GM19397 (cell line): ENCODE results near the gene TBX1.

Source experiments
- ATAC-seq: cut with Tn5 transposase; IDR thresholded peaks from one replicate; pipeline ENCODE4 v1.9.1; 2021; ENCODE audit warnings: mild to moderate bottlenecking, moderate library complexity; ENCODE audit not compliant: unreplicated experiment

Gene TBX1

DNA sequence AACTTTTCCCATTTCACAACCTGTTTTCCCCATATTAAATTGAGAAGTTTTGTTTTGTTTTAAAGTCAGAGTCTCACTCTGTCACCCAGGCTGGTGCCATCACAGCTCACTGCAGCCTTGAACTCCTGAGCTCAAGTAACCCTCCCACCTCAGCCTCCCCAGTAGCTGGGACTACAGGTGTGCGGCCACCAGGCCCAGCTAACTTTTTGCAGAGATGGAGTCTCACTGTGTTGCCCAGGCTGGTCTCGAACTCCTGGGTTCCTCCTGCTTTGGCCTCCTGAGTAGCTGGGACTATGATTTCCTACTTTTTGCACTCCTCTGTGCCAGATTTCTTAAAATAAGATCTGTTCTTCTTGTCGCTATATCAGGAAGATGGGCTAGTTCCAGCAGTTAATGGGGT, 49.2 kb downstream of the TBX1 start:
- ATAC-seq, result no peak

DNA sequence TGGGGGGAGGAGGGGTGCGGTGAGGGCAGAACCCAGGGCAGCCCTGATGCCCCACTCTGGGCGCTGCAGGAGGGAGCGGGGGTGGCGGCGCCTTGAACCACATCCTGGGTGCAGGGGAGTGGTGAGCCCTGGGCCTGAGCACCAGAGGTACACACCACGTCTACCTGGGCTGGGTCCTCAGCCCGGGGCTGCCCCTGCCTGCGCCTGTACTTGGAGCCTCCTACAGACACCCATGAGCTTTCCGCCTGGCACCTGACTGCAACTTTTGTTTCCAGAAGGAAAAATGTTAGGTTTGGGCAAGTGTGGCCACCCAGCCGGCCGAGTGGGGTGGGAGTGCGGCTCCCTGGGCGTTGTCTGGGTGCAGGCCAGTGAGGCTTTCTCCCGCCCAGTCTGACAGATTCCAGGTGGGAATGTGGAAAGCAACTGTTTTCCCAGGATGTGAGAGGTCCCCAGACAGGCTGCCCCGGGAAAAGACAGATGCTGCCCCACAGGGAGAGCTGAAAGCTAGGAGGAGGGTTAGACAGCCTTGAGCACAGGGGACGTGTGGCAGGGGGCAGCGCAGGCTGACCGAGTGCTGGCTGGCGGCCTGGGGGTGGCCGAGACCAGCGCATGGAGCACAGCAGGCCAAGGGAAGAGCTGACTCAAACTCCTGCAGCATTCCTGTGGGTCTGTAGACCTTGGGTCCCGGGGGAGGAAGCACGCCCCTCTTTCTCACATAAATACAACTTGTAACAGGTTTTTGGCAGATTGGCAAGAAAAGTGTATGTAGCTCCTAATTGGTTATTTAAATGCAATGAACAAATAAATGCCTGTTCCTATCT, 50.0 kb downstream of the TBX1 start:
- ATAC-seq, result no peak

- ATAC-seq, result no peak
Measured at GRCh38 chr22:19811211-19811621, 50.6 kb downstream of the TBX1 start.

DNA sequence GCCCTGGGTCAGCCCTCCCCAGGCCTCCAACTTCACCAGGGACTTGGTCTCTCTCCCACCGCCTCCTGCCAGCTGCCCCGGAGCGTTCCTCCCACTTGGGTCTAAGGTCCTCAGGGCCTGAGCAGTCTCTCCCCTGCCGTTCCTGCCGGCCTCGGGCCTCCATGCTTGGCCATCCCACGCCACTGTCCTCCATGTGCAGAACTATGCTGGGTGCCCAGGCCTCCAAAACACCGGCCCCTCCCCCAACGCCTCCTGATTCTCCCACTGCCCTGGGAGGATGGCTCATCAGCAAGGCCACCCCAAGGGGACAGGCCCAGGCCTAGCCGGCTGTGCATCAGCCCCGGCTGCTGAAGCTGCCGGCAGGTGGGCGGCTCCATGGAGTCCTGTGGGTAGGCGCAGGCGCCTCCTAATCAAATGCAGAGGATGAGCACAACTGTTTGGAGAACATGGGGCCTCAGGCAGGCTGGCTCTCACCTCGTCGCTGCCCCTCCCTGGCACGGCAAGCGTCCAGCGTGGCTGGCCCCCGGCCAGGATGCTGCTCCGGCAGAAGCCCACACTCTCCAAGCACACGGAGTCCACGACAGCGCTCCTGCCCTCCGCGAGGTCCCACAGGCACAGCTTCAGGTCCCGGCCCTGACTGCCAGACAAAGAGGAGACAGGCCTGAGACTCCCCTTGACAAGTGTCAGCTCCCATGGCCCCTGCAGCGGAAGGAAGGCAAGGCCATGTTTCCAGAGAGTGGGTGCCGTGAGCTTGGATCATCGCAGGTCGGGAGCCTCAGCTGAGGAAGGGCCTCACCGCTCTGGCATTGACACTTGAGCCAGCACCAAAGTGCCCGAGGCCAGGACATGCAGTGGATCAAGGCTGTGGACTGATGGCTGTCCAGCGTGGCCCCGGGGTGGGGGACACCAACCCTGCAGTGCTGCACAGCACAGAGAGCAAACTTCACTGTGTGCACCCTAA, 51.5 kb downstream of the TBX1 start:
- ATAC-seq, result no peak

GRCh38 chr22:19812910-19813309, 52.3 kb downstream of the TBX1 start:
- ATAC-seq, result no peak

GRCh38 chr22:19814428-19814827, 53.9 kb downstream of the TBX1 start:
- no peak for ATAC-seq

DNA sequence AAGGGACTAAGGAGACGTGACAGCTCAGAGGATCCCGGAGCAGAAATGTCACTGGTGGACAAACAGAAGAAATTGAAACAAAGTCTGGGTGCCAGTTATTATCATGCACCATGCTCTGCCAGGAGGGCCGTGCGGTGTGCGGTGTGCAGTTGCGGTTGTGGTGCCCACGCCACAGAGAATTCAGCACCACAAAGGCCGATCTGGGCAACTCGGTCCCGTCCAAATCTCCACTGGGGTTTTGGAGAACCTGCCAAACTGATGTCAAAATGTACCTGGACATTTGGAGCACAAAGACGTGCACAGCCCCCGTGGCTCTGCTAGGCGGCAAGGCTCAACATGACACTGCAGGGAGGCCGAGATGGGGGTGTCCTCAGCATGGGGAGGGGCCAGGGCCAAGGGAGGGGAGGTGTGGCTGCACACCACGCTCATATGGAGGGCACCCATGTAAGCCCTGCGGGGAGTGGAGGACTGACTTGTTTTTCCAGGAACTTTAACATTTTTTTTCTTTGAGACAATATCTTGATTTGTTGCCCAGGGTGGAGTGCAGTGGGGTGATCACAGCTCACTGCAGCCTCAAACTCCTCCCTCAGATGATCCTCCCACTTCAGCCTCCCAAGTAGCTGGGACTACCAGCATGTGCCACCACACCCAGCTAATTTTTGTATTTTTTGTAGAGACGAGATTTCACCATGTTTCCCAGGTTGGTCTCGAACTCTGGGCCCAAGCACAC, 54.7 kb downstream of the TBX1 start:
- ATAC-seq, result no peak

DNA sequence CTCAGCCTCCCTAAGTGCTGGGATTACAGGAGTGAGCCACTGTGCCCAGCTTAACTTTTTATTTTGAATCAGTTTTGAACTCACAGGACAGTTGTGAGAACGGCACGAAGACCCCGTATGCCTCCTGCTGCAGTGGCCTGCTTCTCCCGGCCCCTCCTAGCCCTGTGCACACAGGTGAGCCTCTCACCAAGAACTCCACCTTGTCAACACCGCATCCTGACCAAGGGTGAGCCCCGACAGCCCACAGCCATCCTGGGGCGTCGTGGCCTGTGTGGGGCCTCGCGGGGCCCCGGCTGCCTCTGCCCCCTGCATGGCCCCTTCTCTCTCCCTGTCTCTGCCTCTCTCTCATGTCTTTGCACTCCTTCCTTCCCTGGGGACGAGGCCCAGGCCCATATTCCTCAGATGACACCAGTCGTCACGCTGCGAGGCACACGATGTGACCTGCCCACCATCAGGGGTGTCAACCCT, 55.3 kb downstream of the TBX1 start:
- no peak for ATAC-seq

DNA sequence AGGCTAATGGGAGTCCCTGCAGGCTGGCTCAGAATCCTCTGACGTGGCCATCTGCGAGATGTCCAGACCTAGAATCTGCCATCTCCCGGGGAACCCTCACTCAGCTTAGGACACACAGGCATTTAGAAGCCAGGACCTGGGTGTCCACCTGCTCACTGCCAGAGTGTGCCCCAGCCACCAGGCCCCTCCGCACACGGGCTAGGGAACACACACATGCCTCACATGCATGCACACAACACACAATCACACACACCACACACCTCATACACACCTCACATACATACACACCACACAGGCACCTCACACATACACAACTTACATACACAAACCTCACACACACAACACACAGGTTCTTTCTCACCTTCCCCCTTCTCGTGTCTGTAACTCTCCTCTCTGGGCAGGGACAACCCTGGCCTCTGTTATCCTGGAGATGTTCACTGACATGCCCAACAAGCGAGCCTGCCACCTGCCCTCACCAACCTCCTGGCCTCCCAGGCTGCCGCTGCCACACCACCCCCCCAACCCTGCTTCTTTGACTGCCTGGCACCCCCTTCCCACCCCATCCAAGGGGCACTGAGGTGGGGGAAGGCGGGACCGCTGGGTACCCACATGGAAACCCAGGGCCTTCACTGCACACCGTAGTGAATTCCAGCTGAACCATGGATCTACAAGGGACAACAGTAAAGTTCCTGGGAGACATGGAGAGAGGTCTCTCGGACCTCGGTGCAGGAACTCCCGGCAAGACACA, 56.0 kb downstream of the TBX1 start:
- ATAC-seq, result no peak
